GM13977 (cell line): ENCODE measurements around the gene PHF21B.

ENCODE experiments used
- DNase-seq: peaks from one replicate; pipeline ENCODE4 v3.0.0; 2012; ENCODE audit warnings: low spot score
- CTCF ChIP-seq: IDR thresholded peaks from 2 replicates; pipeline ENCODE4 v1.5.1; 2012; ENCODE audit warnings: mild to moderate bottlenecking, control low read depth; ENCODE audit not compliant: insufficient read depth; ENCODE audit errors: extremely low read depth, missing control alignments
- in situ Hi-C: fragments of 300-500 bp; cut with MboI; formaldehyde crosslinking; loops from one replicate; pipeline ENCODE4 v1.12.0; 2022; ENCODE audit warnings: low sequenced_read_pairs, low pct_unique_long_range_greater_than_20kb, mixed read lengths, inconsistent platforms; ENCODE audit not compliant: unreplicated experiment

The PHF21B gene

GRCh38 chr22:44869196-44869595 is 140.6 kb downstream of the PHF21B start:
- in situ Hi-C loops: no loop called here
- no peak for TF ChIP-seq CTCF
- no peak for DNase-seq

DNA sequence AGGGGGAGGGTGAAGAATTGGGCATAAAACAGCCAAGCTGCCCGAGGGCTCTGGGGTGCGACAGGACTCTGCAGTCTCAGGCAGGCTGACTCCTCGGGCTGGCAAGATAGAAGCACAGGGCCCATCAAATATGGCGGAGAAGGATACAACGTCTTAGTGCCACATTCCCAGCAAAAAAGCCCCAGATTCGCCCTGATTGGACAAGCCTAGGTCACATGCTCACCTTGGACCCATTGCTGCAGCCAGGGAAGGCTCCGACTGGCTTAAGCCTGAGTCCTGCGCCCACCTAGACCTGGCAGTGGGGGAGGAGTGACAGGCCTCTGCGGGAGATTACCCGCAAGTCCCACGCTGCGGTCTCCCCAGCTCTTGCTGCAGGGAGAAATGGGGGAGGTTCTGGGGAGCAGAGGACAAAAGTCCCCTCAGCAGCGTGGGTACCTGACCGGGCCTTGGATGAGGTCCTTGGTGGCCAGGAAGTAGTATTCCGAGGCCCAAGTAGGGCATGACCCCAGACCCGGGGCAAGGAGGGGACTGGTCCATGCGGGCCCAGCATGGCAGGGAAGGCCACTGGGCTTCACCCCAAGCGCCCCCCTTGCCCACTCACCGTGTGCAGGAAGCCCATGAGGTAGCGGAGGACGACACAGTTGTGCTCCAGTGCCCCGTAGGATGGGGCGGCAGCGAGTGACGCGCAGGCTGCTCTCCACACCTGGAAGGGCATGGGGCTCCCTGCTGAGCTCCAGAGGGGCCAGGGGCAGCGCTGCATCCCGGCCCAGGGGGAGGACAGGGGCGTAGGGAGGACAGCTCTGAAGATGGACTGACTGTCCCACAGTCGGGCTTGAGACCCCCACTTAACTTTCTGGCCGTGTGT is 144.4 kb downstream of the PHF21B start:
- in situ Hi-C loops: no loop called here
- DNase-seq: no peak
- TF ChIP-seq CTCF: no peak

GRCh38 chr22:44862981-44863860 is 146.6 kb downstream of the PHF21B start:
- in situ Hi-C loops: no loop called here
- peak; percentile 56 for DNase-seq
- TF ChIP-seq CTCF: no peak

GRCh38 chr22:44862281-44862680 is 147.5 kb downstream of the PHF21B start:
- TF ChIP-seq CTCF: no peak
- DNase-seq: no peak
- in situ Hi-C loops: no loop called here

GRCh38 chr22:44861245-44861644 is 148.6 kb downstream of the PHF21B start:
- no peak for TF ChIP-seq CTCF
- in situ Hi-C loops: no loop called here
- DNase-seq: no peak

GRCh38 chr22:44860311-44860710 is 149.5 kb downstream of the PHF21B start:
- no peak for TF ChIP-seq CTCF
- no peak for DNase-seq
- in situ Hi-C loops: no loop called here
